PC-3 (cell line): ENCODE data around the gene PBOV1.

ENCODE experiments used
- CTCF ChIP-seq: fragments of 300-600 bp; sonication (generic); conservative IDR thresholded peaks from 2 replicates; pipeline ENCODE4 v1.5.1; 2017; ENCODE audit warnings: antibody characterized with exemption, low read depth, mild to moderate bottlenecking, low read length
- EZH2 ChIP-seq: fragments of 300-600 bp; sonication (generic); IDR thresholded peaks from one replicate; pipeline ENCODE4 v1.6.1; 2017; ENCODE audit warnings: antibody characterized with exemption, mild to moderate bottlenecking, low read length; ENCODE audit not compliant: unreplicated experiment
- EZH2phosphoT487 ChIP-seq: fragments of 300-600 bp; sonication (generic); IDR thresholded peaks from 2 replicates; pipeline ENCODE4 v1.6.1; 2018; ENCODE audit warnings: mild to moderate bottlenecking, antibody characterized with exemption, low read length, borderline replicate concordance

- TF ChIP-seq EZH2phosphoT487 (no peak), EZH2 (no peak), CTCF (no peak)
These were observed 11.9 kb upstream of the PBOV1 start for GRCh38 chr6:138230221-138230620.
